ENCODE measurements around the gene C4BPB. TPM values are rescaled to one million over a fixed set of nuclear protein-coding genes. Genes with fewer than 3 reads are reported as not detected.

Gene C4BPB
- total and polyA plus RNA-seq, 4 donors, result 59.7 to 460 (median 401) TPM

DNA sequence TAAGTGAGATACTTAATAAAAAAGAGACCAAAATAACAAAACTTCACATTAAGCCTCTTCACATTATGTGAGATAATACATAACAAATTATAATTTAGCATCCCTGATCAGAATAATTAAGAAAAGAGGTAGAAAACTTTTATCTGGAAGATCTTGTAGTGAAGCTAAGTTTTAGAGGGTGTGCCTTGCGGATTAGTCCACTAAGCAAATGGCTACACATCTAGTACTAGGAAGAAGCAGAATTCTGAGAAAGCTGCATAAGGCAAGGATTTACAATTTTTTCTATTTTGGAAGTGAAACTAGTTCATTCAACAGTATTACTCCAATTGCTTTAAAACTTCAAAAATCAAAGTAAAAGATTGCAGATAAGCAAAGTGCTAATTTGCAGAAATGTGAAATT lies 41.2 kb upstream of the C4BPB start:
- Histone ChIP-seq H3K27ac (ENCODE audit: low read depth in 1 of 2, low read length in 2 of 2) (no peak overlapping the region), H3K9me3 (ENCODE audit: control insufficient read depth in 4 of 4, low read length in 3 of 4) (no peaks in the 10 kb centered on the region), H3K4me1 (ENCODE audit: control insufficient read depth in 4 of 4, insufficient read depth in 4 of 4, low read length in 3 of 4) (peaks cover 3 to 40% (median 12%) of the 10 kb centered on the region in 4 donors), H3K9ac (ENCODE audit: low read depth in 1 of 2, low read length in 2 of 2) (no peak overlapping the region), H3K4me3 (ENCODE audit: low read depth in 1 of 3, low read length in 3 of 3) (no peak overlapping the region), H3K36me3 (ENCODE audit: control insufficient read depth in 4 of 4, insufficient read depth in 3 of 4, low read depth in 1 of 4, low read length in 3 of 4) (peaks cover 2 to 19% (median 3%) of the 10 kb centered on the region in 4 donors), H3K27me3 (ENCODE audit: control insufficient read depth in 4 of 4, insufficient read depth in 4 of 4, low read length in 3 of 4) (no peaks in the 10 kb centered on the region)
- 97% methylated on average over 1 of the region's 1 CpG for WGBS
- DNase-seq (ENCODE audit: low spot score), result no peak
- TF ChIP-seq RAD21 (IDR thresholded peaks at IDR 0.05) (no peak), HNF4G (IDR thresholded peaks at IDR 0.05) (no peak), MAX (IDR thresholded peaks at IDR 0.05) (no peak), SP1 (IDR thresholded peaks at IDR 0.05) (no peak), FOXA2 (IDR thresholded peaks at IDR 0.05) (no peak), ZBTB33 (IDR thresholded peaks at IDR 0.05) (no peak), RXRA (IDR thresholded peaks at IDR 0.05) (no peak), NR2F2 (IDR thresholded peaks at IDR 0.05) (no peak), ATF3 (IDR thresholded peaks at IDR 0.05) (no peak)

GRCh38 chr1:207048041-207048440 lies 40.6 kb upstream of the C4BPB start:
- Histone ChIP-seq H3K27ac (ENCODE audit: low read depth in 1 of 2, low read length in 2 of 2) (no peak overlapping the region), H3K27me3 (ENCODE audit: control insufficient read depth in 4 of 4, insufficient read depth in 4 of 4, low read length in 3 of 4) (no peaks in the 10 kb centered on the region), H3K9ac (ENCODE audit: low read depth in 1 of 2, low read length in 2 of 2) (no peak overlapping the region), H3K9me3 (ENCODE audit: control insufficient read depth in 4 of 4, low read length in 3 of 4) (no peaks in the 10 kb centered on the region), H3K36me3 (ENCODE audit: control insufficient read depth in 4 of 4, insufficient read depth in 3 of 4, low read depth in 1 of 4, low read length in 3 of 4) (peaks cover under 1 to 19% (median 3%) of the 10 kb centered on the region in 4 donors), H3K4me1 (ENCODE audit: control insufficient read depth in 4 of 4, insufficient read depth in 4 of 4, low read length in 3 of 4) (peaks cover 3 to 43% (median 12%) of the 10 kb centered on the region in 4 donors), H3K4me3 (ENCODE audit: low read depth in 1 of 3, low read length in 3 of 3) (no peak overlapping the region)
- DNase-seq (ENCODE audit: low spot score), result no peak
- TF ChIP-seq ATF3 (IDR thresholded peaks at IDR 0.05) (no peak), TAF1 (conservative IDR thresholded peaks at IDR 0.05) (no peak), FOXA2 (IDR thresholded peaks at IDR 0.05) (no peak), HNF4A (conservative IDR thresholded peaks at IDR 0.05) (no peak), JUND (IDR thresholded peaks at IDR 0.05) (no peak), YY1 (IDR thresholded peaks at IDR 0.05) (no peak), NR2F2 (IDR thresholded peaks at IDR 0.05) (no peak), EGR1 (IDR thresholded peaks at IDR 0.05; ENCODE audit: low read depth in 2 of 2) (no peak), HNF4G (IDR thresholded peaks at IDR 0.05) (no peak), MAX (IDR thresholded peaks at IDR 0.05) (no peak)
- TF ChIP-seq, protein P1, sequence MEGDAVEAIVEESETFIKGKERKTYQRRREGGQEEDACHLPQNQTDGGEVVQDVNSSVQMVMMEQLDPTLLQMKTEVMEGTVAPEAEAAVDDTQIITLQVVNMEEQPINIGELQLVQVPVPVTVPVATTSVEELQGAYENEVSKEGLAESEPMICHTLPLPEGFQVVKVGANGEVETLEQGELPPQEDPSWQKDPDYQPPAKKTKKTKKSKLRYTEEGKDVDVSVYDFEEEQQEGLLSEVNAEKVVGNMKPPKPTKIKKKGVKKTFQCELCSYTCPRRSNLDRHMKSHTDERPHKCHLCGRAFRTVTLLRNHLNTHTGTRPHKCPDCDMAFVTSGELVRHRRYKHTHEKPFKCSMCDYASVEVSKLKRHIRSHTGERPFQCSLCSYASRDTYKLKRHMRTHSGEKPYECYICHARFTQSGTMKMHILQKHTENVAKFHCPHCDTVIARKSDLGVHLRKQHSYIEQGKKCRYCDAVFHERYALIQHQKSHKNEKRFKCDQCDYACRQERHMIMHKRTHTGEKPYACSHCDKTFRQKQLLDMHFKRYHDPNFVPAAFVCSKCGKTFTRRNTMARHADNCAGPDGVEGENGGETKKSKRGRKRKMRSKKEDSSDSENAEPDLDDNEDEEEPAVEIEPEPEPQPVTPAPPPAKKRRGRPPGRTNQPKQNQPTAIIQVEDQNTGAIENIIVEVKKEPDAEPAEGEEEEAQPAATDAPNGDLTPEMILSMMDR (IDR thresholded peaks at IDR 0.05; ENCODE audit: low read depth, low read length, missing input control), result no peak
- WGBS, result 90% methylated on average over 6 of the region's 6 CpGs
